GM23338 (cell line): Measurements from ENCODE around the gene HERC5. TPM values are rescaled to one million over a fixed set of nuclear protein-coding genes. Genes with fewer than 3 reads are reported as not detected.

Experiments
- ATAC-seq: fragments of 200-7000 bp; cut with Tn5 transposase; 3 replicates; pipeline ENCODE4 v1.9.1; 2020
- DNase-seq: peaks from one replicate; pipeline ENCODE4 v3.0.0-alpha.2; 2015; ENCODE audit warnings: low spot score
- H2AFZ ChIP-seq: fragments of 200-600 bp; sonication (generic); 2 replicates; pipeline ENCODE4 v1.8.0; 2016; ENCODE audit warnings: antibody characterized with exemption, mild to moderate bottlenecking, moderate library complexity
- H3F3A ChIP-seq: fragments of 200-600 bp; sonication (generic); replicated peaks from 2 replicates; pipeline ENCODE4 v1.8.0; 2017; ENCODE audit warnings: antibody characterized with exemption, mixed run types, low read depth
- H3K27ac ChIP-seq: fragments of 200-600 bp; sonication (generic); 2 replicates; pipeline ENCODE4 v1.6.1; 2016; ENCODE audit warnings: low read depth
- H3K27me3 ChIP-seq: fragments of 200-600 bp; sonication (generic); 2 replicates; pipeline ENCODE4 v1.8.0; 2016; ENCODE audit warnings: mild to moderate bottlenecking, mixed run types, moderate library complexity; ENCODE audit not compliant: insufficient read depth
- H3K36me3 ChIP-seq: fragments of 200-600 bp; sonication (generic); 2 replicates; pipeline ENCODE4 v1.8.0; 2016; ENCODE audit warnings: mild to moderate bottlenecking; ENCODE audit not compliant: insufficient read depth
- H3K4me1 ChIP-seq: fragments of 200-600 bp; sonication (generic); 2 replicates; pipeline ENCODE4 v1.8.0; 2016; ENCODE audit warnings: mild to moderate bottlenecking, moderate library complexity; ENCODE audit not compliant: insufficient read depth
- H3K4me2 ChIP-seq: fragments of 200-600 bp; sonication (generic); 2 replicates; pipeline ENCODE4 v1.7.1; 2017; ENCODE audit warnings: mixed run types
- H3K4me3 ChIP-seq: fragments of 200-600 bp; sonication (generic); 2 replicates; pipeline ENCODE4 v1.6.1; 2016; ENCODE audit warnings: mixed run types
- H3K79me2 ChIP-seq: fragments of 200-600 bp; sonication (generic); replicated peaks from 2 replicates; pipeline ENCODE4 v1.8.0; 2017; ENCODE audit warnings: mild to moderate bottlenecking; ENCODE audit not compliant: insufficient read depth
- H3K9me2 ChIP-seq: fragments of 200-600 bp; sonication (generic); 2 replicates; pipeline ENCODE4 v1.8.0; 2017; ENCODE audit not compliant: insufficient read depth
- H4K20me1 ChIP-seq: fragments of 200-600 bp; sonication (generic); replicated peaks from 2 replicates; pipeline ENCODE4 v1.8.0; 2017; ENCODE audit warnings: mild to moderate bottlenecking; ENCODE audit not compliant: insufficient read depth
- H3K27ac Mint-ChIP-seq: 2 replicates; pipeline ENCODE4 v1.8.0; 2020; ENCODE audit warnings: inconsistent platforms, mild to moderate bottlenecking, moderate library complexity, mixed read lengths
- H3K27me3 Mint-ChIP-seq: 3 replicates; pipeline ENCODE4 v1.8.0; 2022; ENCODE audit warnings: low read depth, mild to moderate bottlenecking, moderate library complexity, mixed read lengths, inconsistent platforms; ENCODE audit not compliant: insufficient read depth, poor library complexity
- H3K36me3 Mint-ChIP-seq: 3 replicates; pipeline ENCODE4 v1.8.0; 2021; ENCODE audit warnings: low read depth, mild to moderate bottlenecking, inconsistent platforms, moderate library complexity, mixed read lengths
- H3K4me1 Mint-ChIP-seq: 3 replicates; pipeline ENCODE4 v1.8.0; 2020; ENCODE audit warnings: mild to moderate bottlenecking, inconsistent platforms, mixed read lengths
- H3K4me3 Mint-ChIP-seq: 3 replicates; pipeline ENCODE4 v1.8.0; 2021; ENCODE audit warnings: moderate library complexity, mild to moderate bottlenecking, inconsistent platforms, mixed read lengths
- H3K9me3 Mint-ChIP-seq: 3 replicates; pipeline ENCODE4 v1.8.0; 2020; ENCODE audit warnings: moderate library complexity, mild to moderate bottlenecking, inconsistent platforms, mixed read lengths
- CREB1 ChIP-seq: fragments of 250-450 bp; sonication (Bioruptor Pico); IDR thresholded peaks from 2 replicates; pipeline ENCODE4 v1.5.0; 2020; ENCODE audit warnings: low read depth, mild to moderate bottlenecking, moderate library complexity
- EZH2 ChIP-seq: fragments of 200-600 bp; sonication (generic); IDR thresholded peaks from one replicate; pipeline ENCODE4 v1.8.0; 2017; ENCODE audit warnings: antibody characterized with exemption, mild to moderate bottlenecking, low read depth; ENCODE audit not compliant: unreplicated experiment
- EZH2phosphoT487 ChIP-seq: fragments of 200-600 bp; sonication (generic); IDR thresholded peaks from one replicate; pipeline ENCODE4 v1.8.1; 2018; ENCODE audit warnings: antibody characterized with exemption; ENCODE audit not compliant: unreplicated experiment
- JUNB ChIP-seq: IDR thresholded peaks from one replicate; pipeline ENCODE4 v1.6.1; 2016; ENCODE audit warnings: antibody characterized with exemption; ENCODE audit not compliant: unreplicated experiment
- NANOG ChIP-seq: IDR thresholded peaks from 2 replicates; pipeline ENCODE4 v1.6.1; 2016; ENCODE audit warnings: antibody characterized with exemption, borderline replicate concordance
- POLR2AphosphoS5 ChIP-seq: IDR thresholded peaks from 2 replicates; pipeline ENCODE4 v1.6.1; 2016; ENCODE audit warnings: antibody characterized with exemption, low read depth
- STAT1 ChIP-seq: IDR thresholded peaks from one replicate; pipeline ENCODE4 v1.6.1; 2016; ENCODE audit warnings: antibody characterized with exemption; ENCODE audit not compliant: unreplicated experiment
- ZNF114 ChIP-seq: fragments of 250-450 bp; sonication (Bioruptor Pico); IDR thresholded peaks from 2 replicates; pipeline ENCODE4 v1.5.0; 2020; ENCODE audit warnings: mild to moderate bottlenecking, moderate library complexity
- ZNF331 ChIP-seq: fragments of 250-450 bp; sonication (Bioruptor Pico); IDR thresholded peaks from 2 replicates; pipeline ENCODE4 v1.5.0; 2020; ENCODE audit warnings: low read depth, mild to moderate bottlenecking, moderate library complexity
- polyA plus RNA-seq: library from polyadenylated mRNA; unstranded; fragments of >200 nt; fragmentation: Nextera tagmentation; extraction: Ambion mirVana; gene quantifications from 2 replicates; pipeline ENCODE4 v1.2.1, GENCODE V29; 2016
- total RNA-seq: library from RNA; depleted of rRNA; stranded (reverse); fragments of >200 nt; shearing (Covaris generic); gene quantifications from 2 replicates; pipeline ENCODE4 v1.2.3, GENCODE V29; 2014
- TF ChIP-seq, protein P1 (sequence below): fragments of 250-450 bp; sonication (Bioruptor Pico); IDR thresholded peaks from 2 replicates; pipeline ENCODE4 v1.5.0; 2020; ENCODE audit warnings: mild to moderate bottlenecking, moderate library complexity
- TF ChIP-seq, protein P2 (sequence below), 2 experiments: fragments of 200-600 bp in 1 of 2; sonication (generic) in 1 of 2; conservative IDR thresholded peaks; 2 replicates each; pipeline versions ENCODE4 v1.5.1 to v1.6.1; 2016 to 2017; ENCODE audit warnings: antibody characterized with exemption in 2 of 2, low read depth in 2 of 2, mild to moderate bottlenecking in 2 of 2, moderate library complexity in 1 of 2
- TF ChIP-seq, protein P3 (sequence below): IDR thresholded peaks from one replicate; pipeline ENCODE4 v1.6.1; 2018; ENCODE audit warnings: antibody characterized with exemption; ENCODE audit not compliant: unreplicated experiment
- TF ChIP-seq, protein P4 (sequence below): IDR thresholded peaks from 2 replicates; pipeline ENCODE4 v1.6.1; 2016; ENCODE audit warnings: antibody characterized with exemption

Gene HERC5
- total and polyA plus RNA-seq, 2 experiments from 2014 or later: 22.8 to 25.1 TPM

DNA sequence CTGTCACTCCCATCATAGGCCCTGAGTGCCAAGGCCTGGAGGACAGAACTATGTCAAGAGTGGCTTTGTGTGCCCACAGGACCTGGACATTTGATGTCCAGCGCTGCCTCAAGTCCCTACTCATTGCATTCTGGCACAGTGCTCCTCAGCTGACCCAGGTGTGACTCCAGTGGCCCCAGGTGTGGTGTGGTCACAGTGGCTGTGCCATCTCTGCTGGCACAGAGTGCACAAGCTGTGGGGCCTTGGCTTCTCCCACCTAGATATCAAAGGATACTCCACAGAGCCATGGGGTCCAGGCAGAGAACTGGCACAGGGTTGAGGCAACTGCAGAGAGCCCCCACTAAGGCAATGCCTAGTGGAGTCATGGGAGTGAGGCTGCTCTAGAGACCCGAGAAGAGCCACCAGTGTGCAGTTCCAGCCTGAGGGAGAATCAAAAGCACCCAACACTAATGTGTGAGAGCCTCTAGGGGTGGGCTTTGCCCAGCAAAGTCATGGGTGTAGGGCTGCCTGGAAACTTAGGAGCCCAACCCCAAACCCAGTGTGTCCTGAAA, 41.0 kb downstream of the HERC5 start:
- Mint-ChIP-seq H3K4me1 (no peaks in the 10 kb centered on the region), H3K27ac (no peak overlapping the region), H3K4me3 (no peak overlapping the region), H3K9me3 (no peaks in the 10 kb centered on the region), H3K27me3 (no peaks in the 10 kb centered on the region), H3K36me3 (no peaks in the 10 kb centered on the region)
- no peaks in the 10 kb centered on the region for H3K27me3 ChIP-seq
- ATAC-seq: no peak
- H3K27ac ChIP-seq: no peak overlapping the region
- no peaks in the 10 kb centered on the region for H3K79me2 ChIP-seq
- no peak overlapping the region for H3K4me2 ChIP-seq
- no peak for DNase-seq
- no peaks in the 10 kb centered on the region for H4K20me1 ChIP-seq
- no peak overlapping the region for H3K4me3 ChIP-seq
- H3F3A ChIP-seq: no peaks in the 10 kb centered on the region
- peaks cover 14% of the 10 kb centered on the region; the same call in 1 of the 2 replicates for H3K36me3 ChIP-seq
- H2AFZ ChIP-seq: no peak overlapping the region
- TF ChIP-seq, protein P1, sequence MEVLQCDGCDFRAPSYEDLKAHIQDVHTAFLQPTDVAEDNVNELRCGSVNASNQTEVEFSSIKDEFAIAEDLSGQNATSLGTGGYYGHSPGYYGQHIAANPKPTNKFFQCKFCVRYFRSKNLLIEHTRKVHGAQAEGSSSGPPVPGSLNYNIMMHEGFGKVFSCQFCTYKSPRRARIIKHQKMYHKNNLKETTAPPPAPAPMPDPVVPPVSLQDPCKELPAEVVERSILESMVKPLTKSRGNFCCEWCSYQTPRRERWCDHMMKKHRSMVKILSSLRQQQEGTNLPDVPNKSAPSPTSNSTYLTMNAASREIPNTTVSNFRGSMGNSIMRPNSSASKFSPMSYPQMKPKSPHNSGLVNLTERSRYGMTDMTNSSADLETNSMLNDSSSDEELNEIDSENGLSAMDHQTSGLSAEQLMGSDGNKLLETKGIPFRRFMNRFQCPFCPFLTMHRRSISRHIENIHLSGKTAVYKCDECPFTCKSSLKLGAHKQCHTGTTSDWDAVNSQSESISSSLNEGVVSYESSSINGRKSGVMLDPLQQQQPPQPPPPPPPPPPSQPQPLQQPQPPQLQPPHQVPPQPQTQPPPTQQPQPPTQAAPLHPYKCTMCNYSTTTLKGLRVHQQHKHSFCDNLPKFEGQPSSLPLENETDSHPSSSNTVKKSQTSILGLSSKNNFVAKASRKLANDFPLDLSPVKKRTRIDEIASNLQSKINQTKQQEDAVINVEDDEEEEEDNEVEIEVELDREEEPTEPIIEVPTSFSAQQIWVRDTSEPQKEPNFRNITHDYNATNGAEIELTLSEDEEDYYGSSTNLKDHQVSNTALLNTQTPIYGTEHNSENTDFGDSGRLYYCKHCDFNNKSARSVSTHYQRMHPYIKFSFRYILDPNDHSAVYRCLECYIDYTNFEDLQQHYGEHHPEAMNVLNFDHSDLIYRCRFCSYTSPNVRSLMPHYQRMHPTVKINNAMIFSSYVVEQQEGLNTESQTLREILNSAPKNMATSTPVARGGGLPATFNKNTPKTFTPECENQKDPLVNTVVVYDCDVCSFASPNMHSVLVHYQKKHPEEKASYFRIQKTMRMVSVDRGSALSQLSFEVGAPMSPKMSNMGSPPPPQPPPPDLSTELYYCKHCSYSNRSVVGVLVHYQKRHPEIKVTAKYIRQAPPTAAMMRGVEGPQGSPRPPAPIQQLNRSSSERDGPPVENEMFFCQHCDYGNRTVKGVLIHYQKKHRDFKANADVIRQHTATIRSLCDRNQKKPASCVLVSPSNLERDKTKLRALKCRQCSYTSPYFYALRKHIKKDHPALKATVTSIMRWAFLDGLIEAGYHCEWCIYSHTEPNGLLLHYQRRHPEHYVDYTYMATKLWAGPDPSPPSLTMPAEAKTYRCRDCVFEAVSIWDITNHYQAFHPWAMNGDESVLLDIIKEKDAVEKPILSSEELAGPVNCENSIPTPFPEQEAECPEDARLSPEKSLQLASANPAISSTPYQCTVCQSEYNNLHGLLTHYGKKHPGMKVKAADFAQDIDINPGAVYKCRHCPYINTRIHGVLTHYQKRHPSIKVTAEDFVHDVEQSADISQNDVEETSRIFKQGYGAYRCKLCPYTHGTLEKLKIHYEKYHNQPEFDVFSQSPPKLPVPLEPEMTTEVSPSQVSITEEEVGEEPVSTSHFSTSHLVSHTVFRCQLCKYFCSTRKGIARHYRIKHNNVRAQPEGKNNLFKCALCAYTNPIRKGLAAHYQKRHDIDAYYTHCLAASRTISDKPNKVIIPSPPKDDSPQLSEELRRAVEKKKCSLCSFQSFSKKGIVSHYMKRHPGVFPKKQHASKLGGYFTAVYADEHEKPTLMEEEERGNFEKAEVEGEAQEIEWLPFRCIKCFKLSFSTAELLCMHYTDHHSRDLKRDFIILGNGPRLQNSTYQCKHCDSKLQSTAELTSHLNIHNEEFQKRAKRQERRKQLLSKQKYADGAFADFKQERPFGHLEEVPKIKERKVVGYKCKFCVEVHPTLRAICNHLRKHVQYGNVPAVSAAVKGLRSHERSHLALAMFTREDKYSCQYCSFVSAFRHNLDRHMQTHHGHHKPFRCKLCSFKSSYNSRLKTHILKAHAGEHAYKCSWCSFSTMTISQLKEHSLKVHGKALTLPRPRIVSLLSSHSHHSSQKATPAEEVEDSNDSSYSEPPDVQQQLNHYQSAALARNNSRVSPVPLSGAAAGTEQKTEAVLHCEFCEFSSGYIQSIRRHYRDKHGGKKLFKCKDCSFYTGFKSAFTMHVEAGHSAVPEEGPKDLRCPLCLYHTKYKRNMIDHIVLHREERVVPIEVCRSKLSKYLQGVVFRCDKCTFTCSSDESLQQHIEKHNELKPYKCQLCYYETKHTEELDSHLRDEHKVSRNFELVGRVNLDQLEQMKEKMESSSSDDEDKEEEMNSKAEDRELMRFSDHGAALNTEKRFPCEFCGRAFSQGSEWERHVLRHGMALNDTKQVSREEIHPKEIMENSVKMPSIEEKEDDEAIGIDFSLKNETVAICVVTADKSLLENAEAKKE: no peak
- TF ChIP-seq EZH2phosphoT487: no peak
- TF ChIP-seq POLR2AphosphoS5: no peak
- TF ChIP-seq, protein P2, sequence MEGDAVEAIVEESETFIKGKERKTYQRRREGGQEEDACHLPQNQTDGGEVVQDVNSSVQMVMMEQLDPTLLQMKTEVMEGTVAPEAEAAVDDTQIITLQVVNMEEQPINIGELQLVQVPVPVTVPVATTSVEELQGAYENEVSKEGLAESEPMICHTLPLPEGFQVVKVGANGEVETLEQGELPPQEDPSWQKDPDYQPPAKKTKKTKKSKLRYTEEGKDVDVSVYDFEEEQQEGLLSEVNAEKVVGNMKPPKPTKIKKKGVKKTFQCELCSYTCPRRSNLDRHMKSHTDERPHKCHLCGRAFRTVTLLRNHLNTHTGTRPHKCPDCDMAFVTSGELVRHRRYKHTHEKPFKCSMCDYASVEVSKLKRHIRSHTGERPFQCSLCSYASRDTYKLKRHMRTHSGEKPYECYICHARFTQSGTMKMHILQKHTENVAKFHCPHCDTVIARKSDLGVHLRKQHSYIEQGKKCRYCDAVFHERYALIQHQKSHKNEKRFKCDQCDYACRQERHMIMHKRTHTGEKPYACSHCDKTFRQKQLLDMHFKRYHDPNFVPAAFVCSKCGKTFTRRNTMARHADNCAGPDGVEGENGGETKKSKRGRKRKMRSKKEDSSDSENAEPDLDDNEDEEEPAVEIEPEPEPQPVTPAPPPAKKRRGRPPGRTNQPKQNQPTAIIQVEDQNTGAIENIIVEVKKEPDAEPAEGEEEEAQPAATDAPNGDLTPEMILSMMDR (conservative IDR thresholded peaks at IDR 0.05; ENCODE audit: low read depth in 2 of 2): no peak
- TF ChIP-seq JUNB: no peak
- TF ChIP-seq STAT1: no peak
- TF ChIP-seq, protein P3, sequence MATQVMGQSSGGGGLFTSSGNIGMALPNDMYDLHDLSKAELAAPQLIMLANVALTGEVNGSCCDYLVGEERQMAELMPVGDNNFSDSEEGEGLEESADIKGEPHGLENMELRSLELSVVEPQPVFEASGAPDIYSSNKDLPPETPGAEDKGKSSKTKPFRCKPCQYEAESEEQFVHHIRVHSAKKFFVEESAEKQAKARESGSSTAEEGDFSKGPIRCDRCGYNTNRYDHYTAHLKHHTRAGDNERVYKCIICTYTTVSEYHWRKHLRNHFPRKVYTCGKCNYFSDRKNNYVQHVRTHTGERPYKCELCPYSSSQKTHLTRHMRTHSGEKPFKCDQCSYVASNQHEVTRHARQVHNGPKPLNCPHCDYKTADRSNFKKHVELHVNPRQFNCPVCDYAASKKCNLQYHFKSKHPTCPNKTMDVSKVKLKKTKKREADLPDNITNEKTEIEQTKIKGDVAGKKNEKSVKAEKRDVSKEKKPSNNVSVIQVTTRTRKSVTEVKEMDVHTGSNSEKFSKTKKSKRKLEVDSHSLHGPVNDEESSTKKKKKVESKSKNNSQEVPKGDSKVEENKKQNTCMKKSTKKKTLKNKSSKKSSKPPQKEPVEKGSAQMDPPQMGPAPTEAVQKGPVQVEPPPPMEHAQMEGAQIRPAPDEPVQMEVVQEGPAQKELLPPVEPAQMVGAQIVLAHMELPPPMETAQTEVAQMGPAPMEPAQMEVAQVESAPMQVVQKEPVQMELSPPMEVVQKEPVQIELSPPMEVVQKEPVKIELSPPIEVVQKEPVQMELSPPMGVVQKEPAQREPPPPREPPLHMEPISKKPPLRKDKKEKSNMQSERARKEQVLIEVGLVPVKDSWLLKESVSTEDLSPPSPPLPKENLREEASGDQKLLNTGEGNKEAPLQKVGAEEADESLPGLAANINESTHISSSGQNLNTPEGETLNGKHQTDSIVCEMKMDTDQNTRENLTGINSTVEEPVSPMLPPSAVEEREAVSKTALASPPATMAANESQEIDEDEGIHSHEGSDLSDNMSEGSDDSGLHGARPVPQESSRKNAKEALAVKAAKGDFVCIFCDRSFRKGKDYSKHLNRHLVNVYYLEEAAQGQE: no peak
- TF ChIP-seq, protein P4, sequence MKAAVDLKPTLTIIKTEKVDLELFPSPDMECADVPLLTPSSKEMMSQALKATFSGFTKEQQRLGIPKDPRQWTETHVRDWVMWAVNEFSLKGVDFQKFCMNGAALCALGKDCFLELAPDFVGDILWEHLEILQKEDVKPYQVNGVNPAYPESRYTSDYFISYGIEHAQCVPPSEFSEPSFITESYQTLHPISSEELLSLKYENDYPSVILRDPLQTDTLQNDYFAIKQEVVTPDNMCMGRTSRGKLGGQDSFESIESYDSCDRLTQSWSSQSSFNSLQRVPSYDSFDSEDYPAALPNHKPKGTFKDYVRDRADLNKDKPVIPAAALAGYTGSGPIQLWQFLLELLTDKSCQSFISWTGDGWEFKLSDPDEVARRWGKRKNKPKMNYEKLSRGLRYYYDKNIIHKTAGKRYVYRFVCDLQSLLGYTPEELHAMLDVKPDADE: no peak
- TF ChIP-seq NANOG: no peak
- TF ChIP-seq ZNF331 (CRISPR knock-in tag): no peak
- TF ChIP-seq EZH2: no peak
- no peak for TF ChIP-seq CREB1 (CRISPR knock-in tag)
- TF ChIP-seq ZNF114: no peak
- no peaks in the 10 kb centered on the region for H3K4me1 ChIP-seq
- no peaks in the 10 kb centered on the region for H3K9me2 ChIP-seq
